Sigmoid colon (tissue), 4 donors: Measurements from ENCODE around the gene ADAM23.

Source experiments
- CTCF ChIP-seq, 4 experiments: fragments of 450-650 bp in 3 of 4; fragments of 200-600 bp in 1 of 4; IDR thresholded peaks; one replicate each; pipeline ENCODE4 v1.5.1; 2016 to 2019; ENCODE audit warnings: antibody characterized with exemption in 4 of 4, mild to moderate bottlenecking in 3 of 4, moderate library complexity in 2 of 4
- EP300 ChIP-seq, 4 donors: sonication (generic); formaldehyde crosslinking; IDR thresholded peaks; one replicate each; pipeline ENCODE4 v1.6.1; 2017; ENCODE audit warnings: antibody characterized with exemption in 4 of 4
- POLR2A ChIP-seq, 2 donors: fragments of 450-650 bp; IDR thresholded peaks; one replicate each; pipeline ENCODE4 v1.6.1; 2016; ENCODE audit warnings: antibody characterized with exemption in 2 of 2, mild to moderate bottlenecking in 2 of 2, moderate library complexity in 2 of 2

DNA sequence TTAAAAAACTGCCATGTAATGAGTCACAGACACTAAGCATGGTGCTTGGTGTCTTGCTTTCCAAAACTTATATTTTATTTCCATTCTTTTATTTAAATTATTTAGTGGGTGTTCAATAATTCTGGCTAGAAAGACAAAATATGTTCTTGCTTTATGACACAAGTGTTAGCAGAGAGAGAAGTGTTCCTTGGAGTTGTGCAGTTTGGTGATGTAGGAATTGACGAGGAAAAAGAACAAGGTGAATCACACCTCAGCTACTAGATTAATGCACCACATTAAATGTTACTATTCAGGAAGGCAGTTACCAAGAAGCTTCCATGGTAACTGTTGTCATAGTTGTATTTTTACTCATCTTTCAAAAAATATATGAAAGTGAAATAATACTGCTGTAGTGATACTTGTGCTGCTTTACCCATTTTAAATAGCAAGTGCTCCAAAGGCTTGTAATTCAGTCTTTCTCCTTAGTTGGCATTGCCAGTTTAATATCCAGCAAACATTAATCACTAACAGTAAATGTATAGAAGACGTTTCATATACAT is 28.3 kb downstream of the ADAM23 start:
- TF ChIP-seq CTCF (IDR thresholded peaks at IDR 0.05), result no peak
- TF ChIP-seq POLR2A (IDR thresholded peaks at IDR 0.05), result no peak
- TF ChIP-seq EP300 (IDR thresholded peaks at IDR 0.05), result no peak
